ENCODE measurements around the gene RIN3.

DNA sequence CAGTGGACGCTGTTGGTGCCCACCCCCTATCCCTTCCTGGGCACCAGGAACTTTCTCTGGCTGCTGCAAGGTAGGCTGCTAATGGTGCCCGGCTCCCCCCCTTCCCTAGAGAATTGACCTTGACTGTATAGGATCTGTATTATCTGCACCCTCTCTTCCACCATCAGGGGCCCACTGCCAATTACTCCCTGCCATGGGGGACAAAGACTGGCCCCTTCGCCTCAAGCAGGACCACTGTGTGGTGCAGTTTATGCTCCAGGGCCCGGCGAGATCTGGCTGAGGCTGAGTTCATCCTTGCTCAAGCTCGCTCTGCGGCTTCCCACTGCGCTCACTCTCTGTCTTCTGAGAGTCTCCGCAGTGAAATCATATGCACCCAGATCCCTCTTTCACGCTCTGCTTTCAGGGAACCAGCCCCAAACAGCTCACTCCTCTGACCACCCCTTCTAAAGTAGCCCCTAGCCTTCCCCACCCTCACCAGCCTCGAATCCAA, 139.6 kb downstream of the RIN3 start:
- TF ChIP-seq, protein P1, sequence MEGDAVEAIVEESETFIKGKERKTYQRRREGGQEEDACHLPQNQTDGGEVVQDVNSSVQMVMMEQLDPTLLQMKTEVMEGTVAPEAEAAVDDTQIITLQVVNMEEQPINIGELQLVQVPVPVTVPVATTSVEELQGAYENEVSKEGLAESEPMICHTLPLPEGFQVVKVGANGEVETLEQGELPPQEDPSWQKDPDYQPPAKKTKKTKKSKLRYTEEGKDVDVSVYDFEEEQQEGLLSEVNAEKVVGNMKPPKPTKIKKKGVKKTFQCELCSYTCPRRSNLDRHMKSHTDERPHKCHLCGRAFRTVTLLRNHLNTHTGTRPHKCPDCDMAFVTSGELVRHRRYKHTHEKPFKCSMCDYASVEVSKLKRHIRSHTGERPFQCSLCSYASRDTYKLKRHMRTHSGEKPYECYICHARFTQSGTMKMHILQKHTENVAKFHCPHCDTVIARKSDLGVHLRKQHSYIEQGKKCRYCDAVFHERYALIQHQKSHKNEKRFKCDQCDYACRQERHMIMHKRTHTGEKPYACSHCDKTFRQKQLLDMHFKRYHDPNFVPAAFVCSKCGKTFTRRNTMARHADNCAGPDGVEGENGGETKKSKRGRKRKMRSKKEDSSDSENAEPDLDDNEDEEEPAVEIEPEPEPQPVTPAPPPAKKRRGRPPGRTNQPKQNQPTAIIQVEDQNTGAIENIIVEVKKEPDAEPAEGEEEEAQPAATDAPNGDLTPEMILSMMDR (IDR thresholded peaks at IDR 0.05 in 8 of 11, conservative IDR thresholded peaks at IDR 0.05 in 3 of 11), result no peak
- no peak for TF ChIP-seq POLR2A (IDR thresholded peaks at IDR 0.05)
- peak in 1 of 3 donors; percentile 53 for TF ChIP-seq POLR2AphosphoS5 (IDR thresholded peaks at IDR 0.05)

All from spleen (tissue), 7 donors.